Dedifferentiated amniotic fluid mesenchymal stem cell (primary cell): ENCODE data around the gene CPT1A.

ENCODE experiments used
- DNase-seq: peaks from one replicate; pipeline ENCODE4 v3.0.0-alpha.2; 2016; ENCODE audit errors: extremely low spot score

CPT1A gene

GRCh38 chr11:68798221-68798813 is 43.4 kb downstream of the CPT1A start:
- DNase-seq = no peak

GRCh38 chr11:68796801-68797200 is 44.9 kb downstream of the CPT1A start:
- no peak for DNase-seq

- no peak for DNase-seq
These were observed 49.2 kb downstream of the CPT1A start for GRCh38 chr11:68792400-68792966.

- no peak for DNase-seq
These were observed 57.1 kb downstream of the CPT1A start for GRCh38 chr11:68784653-68785052.

GRCh38 chr11:68783216-68783821 is 58.4 kb downstream of the CPT1A start:
- DNase-seq = no peak

- DNase-seq = no peak
These were observed 59.0 kb downstream of the CPT1A start for GRCh38 chr11:68782711-68783110.

- no peak for DNase-seq
These were observed 60.9 kb downstream of the CPT1A start for GRCh38 chr11:68780829-68781228.

- DNase-seq = no peak
These were observed 63.5 kb downstream of the CPT1A start for GRCh38 chr11:68778205-68778604.

GRCh38 chr11:68776442-68777235 is 65.1 kb downstream of the CPT1A start:
- DNase-seq = no peak

- no peak for DNase-seq
These were observed 65.7 kb downstream of the CPT1A start for GRCh38 chr11:68775951-68776388.

GRCh38 chr11:68774194-68774585 is 67.5 kb downstream of the CPT1A start:
- no peak for DNase-seq

GRCh38 chr11:68773521-68774193 is 68.1 kb downstream of the CPT1A start:
- DNase-seq = no peak

GRCh38 chr11:68772936-68773335 is 68.8 kb downstream of the CPT1A start:
- DNase-seq = no peak

GRCh38 chr11:68770781-68771180 is 70.9 kb downstream of the CPT1A start:
- no peak for DNase-seq

GRCh38 chr11:68767672-68768071 is 74.0 kb downstream of the CPT1A start:
- no peak for DNase-seq

- DNase-seq = no peak
These were observed 74.9 kb downstream of the CPT1A start for GRCh38 chr11:68766786-68767185.

- no peak for DNase-seq
These were observed 77.0 kb downstream of the CPT1A start for GRCh38 chr11:68764746-68765145.

- DNase-seq = no peak
These were observed 77.6 kb downstream of the CPT1A start for GRCh38 chr11:68763926-68764657.

GRCh38 chr11:68763181-68763721 is 78.5 kb downstream of the CPT1A start:
- DNase-seq = no peak

GRCh38 chr11:68762481-68762880 is 79.2 kb downstream of the CPT1A start:
- DNase-seq = no peak

- DNase-seq = no peak
These were observed 79.9 kb downstream of the CPT1A start for GRCh38 chr11:68761801-68762200.
